Hepatocyte (in vitro differentiated cells): ENCODE measurements around the gene SDK1. TPM values are rescaled to one million over a fixed set of nuclear protein-coding genes. Genes with fewer than 3 reads are reported as not detected.

Source experiments
- DNase-seq: peaks from one replicate; pipeline ENCODE4 v3.0.0-alpha.2; 2016; ENCODE audit warnings: low spot score
- H2AFZ ChIP-seq: fragments of 200-600 bp; sonication (generic); 2 replicates; pipeline ENCODE4 v1.6.0; 2016; ENCODE audit warnings: antibody characterized with exemption, mild to moderate bottlenecking
- H3K27ac ChIP-seq: fragments of 200-600 bp; sonication (generic); 2 replicates; pipeline ENCODE4 v1.5.1; 2016; ENCODE audit warnings: mild to moderate bottlenecking
- H3K27me3 ChIP-seq: fragments of 200-600 bp; sonication (generic); 2 replicates; pipeline ENCODE4 v1.6.1; 2016
- H3K36me3 ChIP-seq: fragments of 200-600 bp; sonication (generic); replicated peaks from 2 replicates; pipeline ENCODE4 v1.5.1; 2016; ENCODE audit warnings: low read depth; ENCODE audit not compliant: insufficient read depth
- H3K4me1 ChIP-seq: fragments of 200-600 bp; sonication (generic); 2 replicates; pipeline ENCODE4 v1.5.1; 2016; ENCODE audit warnings: mild to moderate bottlenecking, moderate library complexity; ENCODE audit not compliant: insufficient read depth
- H3K4me2 ChIP-seq: fragments of 200-600 bp; sonication (generic); 2 replicates; pipeline ENCODE4 v1.6.0; 2016
- H3K4me3 ChIP-seq: fragments of 200-600 bp; sonication (generic); 2 replicates; pipeline ENCODE4 v1.5.1; 2016; ENCODE audit warnings: mild to moderate bottlenecking
- H3K79me2 ChIP-seq: fragments of 200-600 bp; sonication (generic); 2 replicates; pipeline ENCODE4 v1.6.0; 2017; ENCODE audit warnings: mild to moderate bottlenecking
- H3K9me2 ChIP-seq: fragments of 200-600 bp; sonication (generic); replicated peaks from 2 replicates; pipeline ENCODE4 v1.6.0; 2017; ENCODE audit warnings: mild to moderate bottlenecking; ENCODE audit not compliant: insufficient read depth
- H3K9me3 ChIP-seq: fragments of 200-600 bp; sonication (generic); 2 replicates; pipeline ENCODE4 v1.5.1; 2016; ENCODE audit warnings: low read depth, mild to moderate bottlenecking
- H4K20me1 ChIP-seq: fragments of 200-600 bp; sonication (generic); 2 replicates; pipeline ENCODE4 v1.6.0; 2016; ENCODE audit warnings: mild to moderate bottlenecking; ENCODE audit not compliant: insufficient read depth, poor library complexity, severe bottlenecking
- EZH2 ChIP-seq: fragments of 200-600 bp; sonication (generic); IDR thresholded peaks from 2 replicates; pipeline ENCODE4 v1.6.1; 2016; ENCODE audit warnings: antibody characterized with exemption, mild to moderate bottlenecking, borderline replicate concordance
- EZH2phosphoT487 ChIP-seq: fragments of 200-600 bp; sonication (generic); IDR thresholded peaks from one replicate; pipeline ENCODE4 v1.6.1; 2018; ENCODE audit warnings: antibody characterized with exemption, mild to moderate bottlenecking, low read depth, moderate library complexity; ENCODE audit not compliant: unreplicated experiment, severe bottlenecking
- WGBS: methylation state at CpG from one replicate; pipeline ENCODE4 v1.1.6; 2016; ENCODE audit warnings: low lambda C conversion rate; ENCODE audit errors: missing lambda C conversion rate; 5-methylcytosine and 5-hydroxymethylcytosine counted together
- polyA plus RNA-seq: library from polyadenylated mRNA; unstranded; fragments of >200 nt; fragmentation: Nextera tagmentation; extraction: Ambion mirVana; gene quantifications from 2 replicates; pipeline ENCODE4 v1.2.1, GENCODE V29; 2016
- total RNA-seq: library from RNA; depleted of rRNA; stranded (reverse); fragments of >200 nt; gene quantifications from 2 replicates; pipeline ENCODE4 v1.2.3, GENCODE V29; 2014
- TF ChIP-seq, protein P1 (sequence below): fragments of 200-600 bp; sonication (generic); IDR thresholded peaks from 2 replicates; pipeline ENCODE4 v1.5.1; 2016; ENCODE audit warnings: antibody characterized with exemption, mild to moderate bottlenecking; ENCODE audit not compliant: poor library complexity

Gene SDK1
- total and polyA plus RNA-seq, 2 experiments from 2014 or later, result 4.3 to 10.0 TPM

GRCh38 chr7:3974329-3974728, 673.3 kb downstream of the SDK1 start:
- H3K4me2 ChIP-seq, result no peak overlapping the region
- no peak for TF ChIP-seq EZH2phosphoT487
- TF ChIP-seq, protein P1, sequence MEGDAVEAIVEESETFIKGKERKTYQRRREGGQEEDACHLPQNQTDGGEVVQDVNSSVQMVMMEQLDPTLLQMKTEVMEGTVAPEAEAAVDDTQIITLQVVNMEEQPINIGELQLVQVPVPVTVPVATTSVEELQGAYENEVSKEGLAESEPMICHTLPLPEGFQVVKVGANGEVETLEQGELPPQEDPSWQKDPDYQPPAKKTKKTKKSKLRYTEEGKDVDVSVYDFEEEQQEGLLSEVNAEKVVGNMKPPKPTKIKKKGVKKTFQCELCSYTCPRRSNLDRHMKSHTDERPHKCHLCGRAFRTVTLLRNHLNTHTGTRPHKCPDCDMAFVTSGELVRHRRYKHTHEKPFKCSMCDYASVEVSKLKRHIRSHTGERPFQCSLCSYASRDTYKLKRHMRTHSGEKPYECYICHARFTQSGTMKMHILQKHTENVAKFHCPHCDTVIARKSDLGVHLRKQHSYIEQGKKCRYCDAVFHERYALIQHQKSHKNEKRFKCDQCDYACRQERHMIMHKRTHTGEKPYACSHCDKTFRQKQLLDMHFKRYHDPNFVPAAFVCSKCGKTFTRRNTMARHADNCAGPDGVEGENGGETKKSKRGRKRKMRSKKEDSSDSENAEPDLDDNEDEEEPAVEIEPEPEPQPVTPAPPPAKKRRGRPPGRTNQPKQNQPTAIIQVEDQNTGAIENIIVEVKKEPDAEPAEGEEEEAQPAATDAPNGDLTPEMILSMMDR, result no peak
- TF ChIP-seq EZH2, result no peak
- no peak overlapping the region for H2AFZ ChIP-seq
- no peaks in the 10 kb centered on the region for H3K4me1 ChIP-seq
- no peaks in the 10 kb centered on the region for H3K27me3 ChIP-seq
- no peak for DNase-seq
- H3K36me3 ChIP-seq, result no peaks in the 10 kb centered on the region
- H3K79me2 ChIP-seq, result no peaks in the 10 kb centered on the region
- H3K9me3 ChIP-seq, result no peaks in the 10 kb centered on the region
- H3K27ac ChIP-seq, result no peak overlapping the region
- H3K9me2 ChIP-seq, result no peaks in the 10 kb centered on the region
- WGBS, result 98% methylated on average over 19 of the region's 19 CpGs
- H3K4me3 ChIP-seq, result no peak overlapping the region
- H4K20me1 ChIP-seq, result no peaks in the 10 kb centered on the region

DNA sequence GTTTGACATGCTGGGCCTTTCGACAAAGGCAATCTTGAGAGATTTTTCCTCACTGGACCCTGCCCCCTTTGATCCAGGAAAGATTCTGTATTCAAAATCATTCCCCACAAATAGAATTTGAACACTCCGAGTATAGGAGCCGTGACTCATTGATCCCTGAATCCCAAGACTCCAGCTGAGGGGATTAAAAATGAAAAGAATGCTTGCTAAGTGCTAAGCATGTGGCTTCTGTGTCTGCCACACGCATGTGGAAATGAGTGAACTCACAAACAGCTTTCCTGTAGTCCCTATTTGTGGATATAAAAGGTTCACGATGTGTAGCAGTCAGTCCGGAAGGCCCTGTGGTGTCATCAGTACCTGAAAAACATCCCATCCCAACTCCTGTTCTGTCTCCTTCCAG, 674.3 kb downstream of the SDK1 start:
- WGBS, result 96% methylated on average over 6 of the region's 6 CpGs
- Histone ChIP-seq H3K4me1 (no peaks in the 10 kb centered on the region), H3K4me2 (no peak overlapping the region), H3K27ac (no peak overlapping the region), H4K20me1 (no peaks in the 10 kb centered on the region), H3K9me2 (no peaks in the 10 kb centered on the region), H3K9me3 (no peaks in the 10 kb centered on the region), H3K79me2 (no peaks in the 10 kb centered on the region), H3K36me3 (no peaks in the 10 kb centered on the region), H3K27me3 (no peaks in the 10 kb centered on the region), H3K4me3 (no peak overlapping the region), H2AFZ (no peak overlapping the region)
- DNase-seq, result no peak
- TF ChIP-seq, protein P1, result no peak
- TF ChIP-seq EZH2 (no peak), EZH2phosphoT487 (no peak)

DNA sequence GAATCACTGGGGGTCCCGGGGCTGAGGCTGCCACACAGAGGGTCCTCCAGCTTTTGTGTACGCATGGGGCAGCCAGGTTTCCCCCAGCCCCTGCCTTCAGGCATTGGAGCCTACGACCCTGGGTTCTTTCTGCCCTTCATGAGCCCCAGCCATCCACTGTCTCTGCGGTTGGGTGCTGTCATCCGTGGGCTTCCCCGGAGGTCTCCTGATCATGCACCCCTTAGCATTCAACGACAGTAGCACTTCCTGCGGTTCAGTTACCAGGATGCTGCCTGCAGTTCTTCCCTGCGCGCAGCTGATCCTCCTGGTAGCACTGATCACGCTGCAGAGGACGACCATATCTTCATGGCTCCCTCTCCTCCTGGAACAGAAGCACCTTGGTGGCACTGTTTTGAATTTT, 676.3 kb downstream of the SDK1 start:
- H3K4me3 ChIP-seq, result no peak overlapping the region
- H4K20me1 ChIP-seq, result no peaks in the 10 kb centered on the region
- no peaks in the 10 kb centered on the region for H3K4me1 ChIP-seq
- H3K27me3 ChIP-seq, result no peaks in the 10 kb centered on the region
- no peaks in the 10 kb centered on the region for H3K79me2 ChIP-seq
- no peak overlapping the region for H2AFZ ChIP-seq
- no peaks in the 10 kb centered on the region for H3K9me3 ChIP-seq
- no peak for DNase-seq
- WGBS, result 97% methylated on average over 12 of the region's 12 CpGs
- no peaks in the 10 kb centered on the region for H3K36me3 ChIP-seq
- no peak overlapping the region for H3K27ac ChIP-seq
- H3K4me2 ChIP-seq, result no peak overlapping the region
- H3K9me2 ChIP-seq, result no peaks in the 10 kb centered on the region
- TF ChIP-seq EZH2 (no peak), EZH2phosphoT487 (no peak)
- TF ChIP-seq, protein P1, result no peak

DNA sequence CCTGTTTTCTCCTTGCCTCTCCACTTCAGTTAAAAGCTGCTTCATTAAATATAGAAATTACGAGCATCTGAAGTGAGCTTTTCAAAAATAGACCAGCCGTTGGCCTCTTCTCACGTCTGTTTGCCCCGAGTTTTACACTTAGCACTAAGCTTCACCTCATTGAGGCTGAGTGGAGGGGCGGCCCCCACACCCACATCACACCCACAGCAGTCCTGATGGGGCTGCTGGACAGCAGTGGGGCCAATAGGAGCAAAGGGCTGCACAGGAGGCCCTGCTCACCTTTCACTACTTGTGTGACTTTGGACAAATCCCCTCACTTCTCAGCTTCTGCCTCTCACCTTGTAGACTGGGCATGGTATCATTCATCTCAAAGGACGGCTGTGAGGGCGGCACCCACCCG, 677.8 kb downstream of the SDK1 start:
- DNase-seq, result no peak

More for the DNA sequence above, 677.8 kb downstream of the SDK1 start:
- WGBS, result 83% methylated on average over 8 of the region's 8 CpGs
- H3K4me3 ChIP-seq, result no peak overlapping the region
- no peak overlapping the region for H2AFZ ChIP-seq
- no peaks in the 10 kb centered on the region for H3K9me2 ChIP-seq
- no peaks in the 10 kb centered on the region for H3K36me3 ChIP-seq
- H3K27ac ChIP-seq, result no peak overlapping the region
- H3K9me3 ChIP-seq, result no peaks in the 10 kb centered on the region
- no peaks in the 10 kb centered on the region for H4K20me1 ChIP-seq
- H3K79me2 ChIP-seq, result no peaks in the 10 kb centered on the region
- no peak for TF ChIP-seq EZH2
- no peak for TF ChIP-seq EZH2phosphoT487
- TF ChIP-seq, protein P1, result no peak
- no peaks in the 10 kb centered on the region for H3K4me1 ChIP-seq
- H3K4me2 ChIP-seq, result no peak overlapping the region
- no peaks in the 10 kb centered on the region for H3K27me3 ChIP-seq
